SKM-1 (cell line): Measurements from ENCODE around the gene UBB.

Source experiments
- DNase-seq: peaks from one replicate; lab custom pipeline; 2025; ENCODE audit not compliant: unreplicated experiment; lab: John Stamatoyannopoulos, UW

The UBB gene

GRCh38 chr17:16380640-16381495, at the start of gene UBB:
TSS of gene UBB (plus strand) at chr17:16381091. CDS start at chr17:16381908, 817 bp downstream.
- peak; percentile 90 for DNase-seq

GRCh38 chr17:16338391-16338790, 42.5 kb upstream of the UBB start:
- DNase-seq: no peak

GRCh38 chr17:16339402-16339801, 41.5 kb upstream of the UBB start:
- no peak for DNase-seq

- DNase-seq: no peak
These were observed 40.9 kb upstream of the UBB start for GRCh38 chr17:16339959-16340358.

DNA sequence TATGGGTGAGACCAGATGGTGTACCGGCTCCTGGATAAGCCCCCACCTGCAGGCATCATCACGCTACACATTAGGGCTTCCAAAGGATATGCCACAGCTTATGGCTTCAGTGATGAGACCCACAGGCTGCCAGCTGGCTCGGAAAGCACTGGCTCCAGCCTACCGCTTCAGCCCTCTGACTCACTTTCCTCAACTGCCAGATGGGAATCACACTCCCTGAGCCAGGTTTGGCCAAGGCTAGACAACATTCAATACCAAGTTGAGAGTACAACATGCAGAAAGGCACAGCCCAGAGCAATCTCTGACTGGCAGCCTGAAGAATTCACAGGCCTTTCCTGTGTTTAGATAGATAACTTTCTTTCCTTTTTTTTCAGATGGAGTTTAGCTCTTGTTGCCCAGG, 37.9 kb upstream of the UBB start:
- DNase-seq: no peak

GRCh38 chr17:16343569-16343968, 37.3 kb upstream of the UBB start:
- no peak for DNase-seq

DNA sequence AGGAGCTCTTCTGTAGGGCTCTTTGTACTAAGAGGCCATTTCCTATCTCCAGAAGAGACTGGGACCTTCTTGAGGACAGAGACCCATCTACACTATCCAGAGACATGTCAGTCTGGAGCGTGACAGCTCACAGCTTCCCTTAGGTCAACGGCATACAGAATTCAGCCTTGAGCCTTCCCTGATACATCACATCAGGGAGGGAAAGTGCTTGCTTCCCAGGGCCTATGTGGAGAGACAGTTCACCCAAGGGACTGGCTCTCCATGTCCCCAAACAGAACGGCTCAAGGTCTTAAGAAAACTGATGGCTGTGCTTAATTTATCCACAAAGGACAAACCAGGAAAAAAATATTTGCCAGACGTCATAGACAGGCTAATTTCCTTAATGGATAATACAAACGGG, 35.3 kb upstream of the UBB start:
- DNase-seq: no peak

GRCh38 chr17:16346721-16347271, 34.1 kb upstream of the UBB start:
- DNase-seq: no peak

GRCh38 chr17:16348586-16348985, 32.3 kb upstream of the UBB start:
- no peak for DNase-seq

DNA sequence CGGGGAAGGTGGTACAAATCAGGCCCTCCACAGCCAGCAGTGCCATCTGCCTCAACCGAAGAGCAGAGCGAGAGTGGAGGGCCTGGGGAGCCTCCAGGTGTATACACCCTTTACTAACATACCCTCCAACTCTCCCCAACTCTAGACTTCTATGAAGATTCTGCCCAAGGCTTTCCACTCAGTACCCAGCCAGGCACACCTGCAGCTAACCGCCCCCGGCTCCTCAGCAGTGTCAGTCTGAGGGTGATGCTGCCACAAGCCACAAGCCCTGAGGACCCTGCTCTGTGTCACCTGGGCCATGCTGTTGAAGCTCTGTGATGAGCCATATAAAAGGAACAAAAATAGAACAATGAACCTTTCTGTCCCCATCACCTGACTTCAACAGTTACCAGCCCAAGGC, 31.5 kb upstream of the UBB start:
- no peak for DNase-seq

DNA sequence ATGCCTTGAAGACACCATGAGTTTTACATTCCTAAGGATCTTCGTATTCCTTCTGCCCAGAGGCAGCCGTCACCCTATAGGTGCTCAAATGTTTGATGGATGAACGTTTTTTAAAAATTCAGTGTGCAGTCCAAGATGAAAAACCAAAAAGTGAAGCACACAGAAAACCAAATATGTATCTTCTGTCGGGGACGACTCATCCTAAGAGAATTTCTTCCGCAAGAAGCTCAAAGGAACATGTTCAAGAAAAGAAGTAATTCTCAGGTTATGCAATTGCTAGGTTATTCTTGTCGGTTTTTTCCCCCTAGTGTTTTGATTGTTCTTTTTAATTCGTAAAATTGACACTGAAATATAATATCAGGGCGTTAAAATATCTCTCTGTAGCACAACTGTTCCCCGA, 29.1 kb upstream of the UBB start:
- no peak for DNase-seq

DNA sequence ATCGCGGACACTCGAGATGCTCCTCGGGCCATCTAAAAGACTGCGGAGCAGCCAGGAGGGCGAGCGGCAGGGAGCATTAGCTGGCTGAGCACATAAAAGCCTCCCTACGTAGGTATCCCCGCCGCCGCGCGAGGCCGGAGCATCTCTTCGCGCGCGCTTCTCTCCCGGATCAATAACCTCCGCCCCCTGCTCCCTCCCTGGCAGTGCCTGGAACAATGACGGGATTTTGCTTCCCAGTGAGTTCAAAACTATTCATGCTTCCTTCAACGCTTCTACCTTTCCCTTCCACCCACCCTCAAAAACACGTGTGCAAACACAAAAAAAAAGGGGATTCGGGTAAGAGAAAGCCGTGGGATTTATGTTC, 28.6 kb upstream of the UBB start:
- no peak for DNase-seq

- no peak for DNase-seq
These were observed 28.1 kb upstream of the UBB start for GRCh38 chr17:16352667-16353316.

DNA sequence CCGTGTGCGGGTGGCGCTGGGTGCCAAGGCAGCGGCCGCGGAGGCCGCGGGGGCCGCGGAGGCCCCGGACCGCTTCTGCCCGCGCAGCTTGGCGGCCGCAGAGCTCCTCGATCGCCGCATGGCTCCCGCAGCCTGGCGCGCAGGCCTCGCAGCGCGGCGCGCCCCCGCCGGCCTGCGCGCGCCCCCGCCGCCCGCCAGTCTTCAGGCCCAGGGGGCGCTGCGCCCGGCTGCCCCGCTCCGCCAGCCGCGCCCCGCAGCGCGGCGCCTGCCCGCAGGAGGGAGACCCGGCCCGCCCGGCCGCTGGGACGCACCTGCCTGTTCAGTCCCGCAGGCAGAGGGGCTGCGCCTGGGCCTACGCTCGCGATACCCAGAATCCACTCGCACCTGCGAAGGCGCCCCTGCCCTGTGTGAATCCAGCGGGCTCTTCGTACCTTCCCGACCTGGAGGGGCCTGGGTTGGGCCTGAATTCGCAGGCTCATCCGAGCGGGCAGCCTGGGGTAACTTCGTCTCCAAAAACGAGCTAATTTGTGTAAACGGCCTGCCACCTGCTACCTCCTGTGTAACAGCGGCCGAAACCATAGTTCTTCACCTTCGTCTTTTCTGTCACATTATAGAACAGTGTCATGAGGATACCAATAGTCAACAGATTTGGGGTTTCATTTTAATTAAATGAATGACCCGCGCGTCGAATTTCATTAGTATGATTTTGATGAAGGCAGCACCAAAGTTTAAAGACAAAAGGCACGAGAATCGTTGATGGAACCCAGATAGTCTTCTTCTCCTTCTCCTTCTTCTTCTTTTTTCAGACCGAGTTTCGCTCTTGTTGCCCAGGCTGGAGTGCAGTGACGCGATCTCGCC, 27.3 kb upstream of the UBB start, which contains the start of gene CENPV:
Gene CENPV, minus strand, starts transcription at position 153 of the 858 bp plus-strand sequence. Its CDS starts 33 bp downstream, at position 120.
- DNase-seq: peak; percentile 57

DNA sequence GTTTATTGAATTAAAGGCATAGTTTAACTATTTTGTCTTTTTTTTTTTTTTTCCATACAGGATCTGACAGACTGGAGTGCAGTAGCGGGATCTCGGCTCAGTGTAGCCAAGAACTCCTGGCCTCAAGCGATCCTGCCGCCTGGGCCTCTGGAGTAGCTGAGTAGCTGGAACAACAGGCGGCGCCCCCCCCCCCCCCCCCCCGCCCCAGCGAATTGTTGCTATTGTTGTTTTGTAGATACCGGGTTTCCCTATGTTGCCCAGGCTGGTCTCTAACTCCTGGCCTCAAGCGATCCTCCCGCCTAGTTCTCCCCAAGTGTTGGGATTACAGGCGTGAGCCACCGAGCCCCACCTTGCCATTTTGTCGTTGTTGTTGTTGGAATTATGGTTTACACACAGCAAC, 26.3 kb upstream of the UBB start:
- no peak for DNase-seq

DNA sequence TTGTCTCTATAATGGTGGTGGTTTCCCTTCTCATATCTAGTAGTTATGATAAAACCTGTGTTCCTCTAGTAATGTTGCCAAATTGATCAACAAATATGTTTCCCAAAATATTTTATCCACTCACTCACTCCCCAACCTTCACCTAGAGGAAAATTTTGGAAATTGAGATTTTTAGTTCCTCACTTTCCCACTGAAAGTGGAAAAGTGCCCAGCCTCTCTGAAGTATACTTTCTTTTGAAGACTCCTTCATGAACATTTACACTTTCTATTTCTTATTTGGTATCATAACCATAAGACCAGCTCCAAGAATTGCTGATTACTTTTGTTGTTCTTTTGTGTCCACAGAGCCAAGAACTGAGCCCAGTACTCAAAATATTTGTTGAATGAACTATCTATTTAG, 22.5 kb upstream of the UBB start:
- DNase-seq: no peak

- no peak for DNase-seq
These were observed 19.0 kb upstream of the UBB start for GRCh38 chr17:16361874-16362273.

DNA sequence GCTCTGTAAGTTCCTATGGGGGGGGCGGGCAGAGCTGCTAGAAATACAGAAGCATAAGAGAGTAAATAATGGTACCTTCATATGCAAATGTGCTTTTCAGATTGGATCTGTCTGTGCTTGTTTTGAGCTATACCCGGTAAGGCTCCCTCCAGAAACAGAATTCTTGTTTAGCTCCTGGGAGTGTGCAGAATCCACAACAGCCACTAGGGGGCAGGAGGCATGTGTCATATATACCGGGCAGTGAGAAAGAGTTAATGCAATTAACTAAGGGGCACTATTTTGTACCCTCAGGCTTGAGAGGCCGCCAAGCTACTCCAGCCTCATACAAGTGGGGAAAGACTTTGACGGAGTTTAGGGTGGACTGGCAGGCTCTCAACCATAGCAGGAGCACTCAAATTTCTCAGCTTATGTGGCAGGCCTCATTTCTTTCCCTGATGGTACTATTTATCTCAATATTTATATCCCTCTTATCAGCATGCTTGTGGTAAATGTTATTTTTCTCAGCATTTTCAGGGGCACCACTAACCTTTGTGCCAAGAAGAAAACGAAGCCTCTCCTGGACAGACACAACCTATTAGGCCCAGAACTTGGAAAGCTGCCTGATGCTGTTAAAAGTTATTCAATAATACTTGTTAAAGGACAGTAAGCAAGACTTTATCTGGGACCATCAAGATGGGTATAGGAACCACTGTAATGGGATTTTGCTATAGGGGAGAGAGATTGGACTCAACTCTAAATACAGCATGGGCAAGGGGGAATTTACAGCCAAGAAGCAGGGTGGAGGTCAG, 16.9 kb upstream of the UBB start:
- DNase-seq: peak; percentile 43

DNA sequence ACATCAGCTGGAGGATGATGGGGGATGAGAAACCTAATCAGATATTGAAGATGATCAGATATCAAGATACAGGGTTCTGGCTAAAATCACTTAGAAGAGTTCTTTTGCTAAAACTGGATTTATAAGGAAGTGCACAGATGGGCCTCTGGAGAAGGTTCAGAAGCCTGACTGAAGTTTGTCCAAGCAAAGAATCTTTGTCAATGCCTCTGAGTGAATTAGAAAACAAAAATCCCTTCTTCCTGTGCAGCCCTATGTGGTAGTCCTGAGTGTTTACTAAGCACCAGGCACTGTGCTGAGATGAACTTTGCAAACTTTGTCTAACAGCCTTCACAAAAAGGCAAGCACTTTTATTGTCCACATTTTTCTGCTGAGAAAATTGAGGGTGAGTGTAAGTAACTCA, 16.3 kb upstream of the UBB start:
- no peak for DNase-seq

- DNase-seq: no peak
These were observed 9.1 kb upstream of the UBB start for GRCh38 chr17:16371742-16372141.
